HG02943 (cell line): ENCODE measurements around the gene SYMPK.

Experiments
- ATAC-seq: cut with Tn5 transposase; IDR thresholded peaks from one replicate; pipeline ENCODE4 v1.9.1; 2021; ENCODE audit warnings: mild to moderate bottlenecking, low read depth, moderate library complexity; ENCODE audit not compliant: unreplicated experiment

The SYMPK gene

GRCh38 chr19:45768984-45769782 lies 93.8 kb downstream of the SYMPK start, which contains the start of gene SIX5:
TSS of gene SIX5 (minus strand) at chr19:45769252. CDS start at chr19:45768844, 408 bp downstream.
- ATAC-seq, result peak; percentile 42

GRCh38 chr19:45768655-45768983 lies 94.3 kb downstream of the SYMPK start:
- ATAC-seq, result no peak

- no peak for ATAC-seq
Observed at GRCh38 chr19:45767881-45768654, 94.9 kb downstream of the SYMPK start.

- no peak for ATAC-seq
Observed at GRCh38 chr19:45767410-45767880, 95.5 kb downstream of the SYMPK start.

- no peak for ATAC-seq
Observed at GRCh38 chr19:45766869-45767346, 96.0 kb downstream of the SYMPK start.

GRCh38 chr19:45766296-45766868 lies 96.6 kb downstream of the SYMPK start:
- no peak for ATAC-seq

GRCh38 chr19:45765702-45766295 lies 97.1 kb downstream of the SYMPK start:
- no peak for ATAC-seq
